Measurements from ENCODE around the gene PRR33. TPM values are rescaled to one million over a fixed set of nuclear protein-coding genes. Genes with fewer than 3 reads are reported as not detected.

The PRR33 gene
- total and polyA plus RNA-seq, 4 donors: not detected

- no peak overlapping the region for H3K27ac ChIP-seq (ENCODE audit: low read depth in 1 of 2, low read length in 2 of 2)
- H3K36me3 ChIP-seq (ENCODE audit: control insufficient read depth in 4 of 4, insufficient read depth in 3 of 4, low read depth in 1 of 4, low read length in 3 of 4): no peaks in the 10 kb centered on the region
- H3K4me3 ChIP-seq (ENCODE audit: low read depth in 1 of 3, low read length in 3 of 3): no peak overlapping the region
- TF ChIP-seq HNF4A (conservative IDR thresholded peaks at IDR 0.05): no peak
- TF ChIP-seq MAX (IDR thresholded peaks at IDR 0.05): no peak
- TF ChIP-seq TAF1 (conservative IDR thresholded peaks at IDR 0.05): no peak
- H3K4me1 ChIP-seq (ENCODE audit: control insufficient read depth in 4 of 4, insufficient read depth in 4 of 4, low read length in 3 of 4): peaks cover 0 to 2% (median 1%) of the 10 kb centered on the region in 4 donors
- no peak for DNase-seq (ENCODE audit: low spot score)
- no peaks in the 10 kb centered on the region for H3K9me3 ChIP-seq (ENCODE audit: control insufficient read depth in 4 of 4, low read length in 3 of 4)
- 81% methylated on average over 14 of the region's 14 CpGs for WGBS
- no peak overlapping the region for H3K9ac ChIP-seq (ENCODE audit: low read depth in 1 of 2, low read length in 2 of 2)
- H3K27me3 ChIP-seq (ENCODE audit: control insufficient read depth in 4 of 4, insufficient read depth in 4 of 4, low read length in 3 of 4): no peaks in the 10 kb centered on the region
Measured at GRCh38 chr11:1906611-1907423, 15.1 kb upstream of the PRR33 start.

GRCh38 chr11:1906181-1906580 is 14.5 kb upstream of the PRR33 start:
- no peak overlapping the region for H3K9ac ChIP-seq (ENCODE audit: low read depth in 1 of 2, low read length in 2 of 2)
- no peak overlapping the region for H3K4me3 ChIP-seq (ENCODE audit: low read depth in 1 of 3, low read length in 3 of 3)
- H3K27me3 ChIP-seq (ENCODE audit: control insufficient read depth in 4 of 4, insufficient read depth in 4 of 4, low read length in 3 of 4): no peaks in the 10 kb centered on the region
- H3K36me3 ChIP-seq (ENCODE audit: control insufficient read depth in 4 of 4, insufficient read depth in 3 of 4, low read depth in 1 of 4, low read length in 3 of 4): no peaks in the 10 kb centered on the region
- peaks cover 0 to 2% (median 1%) of the 10 kb centered on the region in 4 donors for H3K4me1 ChIP-seq (ENCODE audit: control insufficient read depth in 4 of 4, insufficient read depth in 4 of 4, low read length in 3 of 4)
- H3K9me3 ChIP-seq (ENCODE audit: control insufficient read depth in 4 of 4, low read length in 3 of 4): no peaks in the 10 kb centered on the region
- DNase-seq (ENCODE audit: low spot score): no peak
- H3K27ac ChIP-seq (ENCODE audit: low read depth in 1 of 2, low read length in 2 of 2): no peak overlapping the region
- WGBS: 60% methylated on average over 5 of the region's 5 CpGs
- no peak for TF ChIP-seq SP1 (IDR thresholded peaks at IDR 0.05)
- no peak for TF ChIP-seq NR2F2 (IDR thresholded peaks at IDR 0.05)
- no peak for TF ChIP-seq JUND (IDR thresholded peaks at IDR 0.05)

GRCh38 chr11:1899686-1900085 is 8.0 kb upstream of the PRR33 start:
- no peaks in the 10 kb centered on the region for H3K9me3 ChIP-seq (ENCODE audit: control insufficient read depth in 4 of 4, low read length in 3 of 4)
- TF ChIP-seq ZBTB33 (IDR thresholded peaks at IDR 0.05) (no peak), YY1 (IDR thresholded peaks at IDR 0.05) (no peak), CTCF (IDR thresholded peaks at IDR 0.05; ENCODE audit: low read depth, low read length, missing input control) (no peak), FOXA2 (IDR thresholded peaks at IDR 0.05) (no peak), RXRA (IDR thresholded peaks at IDR 0.05) (no peak), ATF3 (IDR thresholded peaks at IDR 0.05) (no peak), JUND (IDR thresholded peaks at IDR 0.05) (no peak), GABPA (IDR thresholded peaks at IDR 0.05 in 1 of 2, conservative IDR thresholded peaks at IDR 0.05 in 1 of 2) (no peak), SP1 (IDR thresholded peaks at IDR 0.05) (no peak), FOXA1 (IDR thresholded peaks at IDR 0.05) (no peak), HNF4A (conservative IDR thresholded peaks at IDR 0.05) (no peak)
- H3K4me3 ChIP-seq (ENCODE audit: low read depth in 1 of 3, low read length in 3 of 3): no peak overlapping the region
- H3K4me1 ChIP-seq (ENCODE audit: control insufficient read depth in 4 of 4, insufficient read depth in 4 of 4, low read length in 3 of 4): peaks cover 0 to 11% (median 6%) of the 10 kb centered on the region in 4 donors
- no peaks in the 10 kb centered on the region for H3K27me3 ChIP-seq (ENCODE audit: control insufficient read depth in 4 of 4, insufficient read depth in 4 of 4, low read length in 3 of 4)
- WGBS: 93% methylated on average over 5 of the region's 5 CpGs
- DNase-seq (ENCODE audit: low spot score): no peak
- H3K27ac ChIP-seq (ENCODE audit: low read depth in 1 of 2, low read length in 2 of 2): no peak overlapping the region
- no peaks in the 10 kb centered on the region for H3K36me3 ChIP-seq (ENCODE audit: control insufficient read depth in 4 of 4, insufficient read depth in 3 of 4, low read depth in 1 of 4, low read length in 3 of 4)
- H3K9ac ChIP-seq (ENCODE audit: low read depth in 1 of 2, low read length in 2 of 2): no peak overlapping the region
